HTERT RPE-1 (cell line): ENCODE results near the gene CMTM8.

Source experiments
- in situ Hi-C: fragments of 300-500 bp; cut with MboI; formaldehyde crosslinking; loops from 4 replicates; pipeline ENCODE4 v1.14.3; 2020; ENCODE audit warnings: low sequenced_read_pairs

CMTM8 gene

GRCh38 chr3:32334675-32335074 is 96.2 kb downstream of the CMTM8 start:
- in situ Hi-C loops = no loop called here

DNA sequence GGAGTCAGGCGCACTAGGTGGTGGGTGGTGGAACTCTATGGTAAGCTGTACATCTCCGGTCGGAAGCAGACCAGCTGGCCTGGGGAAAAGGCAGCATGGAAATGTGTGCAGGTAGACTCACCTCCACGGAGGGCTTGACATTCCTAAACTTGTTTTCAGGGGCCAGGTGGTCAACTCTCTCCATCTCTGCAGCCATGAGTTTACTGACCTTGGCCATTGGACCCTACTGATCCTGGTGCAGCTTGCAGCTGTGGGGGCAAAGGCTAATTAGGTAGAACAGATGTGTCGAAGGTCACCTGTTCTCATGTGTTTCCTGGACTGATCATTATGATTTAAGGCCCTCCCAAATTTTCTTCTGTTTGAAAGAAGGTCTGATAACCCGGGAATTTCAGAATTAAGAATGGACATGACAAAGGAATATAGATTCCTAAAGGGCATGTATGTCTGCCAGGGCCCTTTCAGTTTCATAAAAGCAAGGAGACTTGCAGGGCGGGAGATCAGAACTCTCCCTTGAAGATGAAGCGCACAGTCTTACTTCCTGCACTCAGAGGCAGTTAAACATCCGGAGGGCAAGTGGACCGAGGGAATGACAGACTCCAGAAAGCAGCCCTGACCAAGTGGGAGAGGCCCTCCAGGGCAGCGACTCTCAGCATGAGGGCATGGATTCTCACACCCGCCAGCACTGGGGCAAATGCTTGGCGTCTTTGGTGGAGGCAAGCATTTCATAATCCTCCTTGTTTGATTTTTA is 97.1 kb downstream of the CMTM8 start:
- in situ Hi-C loops = no loop called here

- in situ Hi-C loops = no loop called here
These were observed 97.6 kb downstream of the CMTM8 start for GRCh38 chr3:32336113-32336498.

- in situ Hi-C loops = no loop called here
These were observed 99.0 kb downstream of the CMTM8 start for GRCh38 chr3:32337505-32337904.

GRCh38 chr3:32340039-32340438 is 101.6 kb downstream of the CMTM8 start:
- in situ Hi-C loops = no loop called here

DNA sequence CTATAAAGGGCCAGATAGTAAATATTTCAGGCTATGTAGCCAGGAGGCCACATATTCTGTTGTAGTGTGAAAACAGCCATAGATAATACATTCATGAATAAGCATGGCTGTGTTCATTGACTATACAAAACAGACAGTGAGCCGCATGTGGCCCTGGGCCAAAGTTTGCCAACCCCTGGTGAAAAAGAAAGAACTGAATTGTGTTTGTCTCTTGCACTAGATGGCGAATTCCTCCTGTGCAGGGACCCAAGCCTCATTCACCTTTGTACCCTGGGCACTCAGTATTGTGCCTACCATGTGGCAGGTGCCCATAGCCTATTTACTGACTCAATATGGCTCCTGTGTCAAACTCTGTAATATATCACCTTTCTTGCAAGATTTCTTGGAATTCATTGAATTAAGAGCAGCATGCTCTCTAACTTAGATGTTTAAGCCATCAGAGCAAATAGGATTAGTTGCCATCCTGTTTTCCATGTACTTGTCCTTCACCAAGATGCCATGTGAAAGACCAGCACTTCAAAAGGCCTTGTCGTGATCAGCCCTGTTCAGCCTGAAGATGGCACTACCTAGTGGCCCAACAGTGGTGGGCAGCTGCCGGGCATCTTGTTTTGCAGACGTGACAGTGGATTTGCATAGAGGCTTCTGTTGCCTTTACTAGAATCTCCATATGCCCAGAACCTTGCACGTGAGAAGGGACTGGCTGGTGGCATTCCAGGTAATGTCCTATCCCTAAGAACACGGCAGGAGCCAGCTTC is 102.3 kb downstream of the CMTM8 start:
- in situ Hi-C loops = no loop called here

GRCh38 chr3:32347343-32348125 is 109.1 kb downstream of the CMTM8 start:
- in situ Hi-C loops = no loop called here

GRCh38 chr3:32349184-32349583 is 110.7 kb downstream of the CMTM8 start:
- in situ Hi-C loops = no loop called here

- in situ Hi-C loops = no loop called here
These were observed 114.1 kb downstream of the CMTM8 start for GRCh38 chr3:32352563-32352962.

GRCh38 chr3:32353351-32353750 is 114.9 kb downstream of the CMTM8 start:
- in situ Hi-C loops = no loop called here

DNA sequence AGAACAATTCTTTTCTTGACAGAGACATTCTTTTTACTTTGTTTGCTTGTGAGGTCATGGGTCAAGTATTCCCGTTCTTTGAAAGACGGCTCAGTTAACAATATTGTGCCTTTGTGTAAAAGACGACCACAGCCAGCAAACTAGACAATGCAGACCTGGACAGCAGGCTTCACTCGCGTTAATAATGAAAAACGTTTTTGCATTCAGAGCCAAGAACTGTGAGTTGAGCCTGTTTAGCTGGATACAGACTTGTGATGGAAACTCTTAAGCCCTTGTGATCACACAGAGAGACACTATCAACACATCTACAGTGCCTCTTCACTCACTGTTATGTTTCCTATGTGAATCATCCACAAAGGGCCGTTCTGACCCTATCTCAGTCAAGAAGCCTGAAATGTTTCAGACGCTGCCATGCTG is 115.9 kb downstream of the CMTM8 start:
- in situ Hi-C loops = no loop called here

DNA sequence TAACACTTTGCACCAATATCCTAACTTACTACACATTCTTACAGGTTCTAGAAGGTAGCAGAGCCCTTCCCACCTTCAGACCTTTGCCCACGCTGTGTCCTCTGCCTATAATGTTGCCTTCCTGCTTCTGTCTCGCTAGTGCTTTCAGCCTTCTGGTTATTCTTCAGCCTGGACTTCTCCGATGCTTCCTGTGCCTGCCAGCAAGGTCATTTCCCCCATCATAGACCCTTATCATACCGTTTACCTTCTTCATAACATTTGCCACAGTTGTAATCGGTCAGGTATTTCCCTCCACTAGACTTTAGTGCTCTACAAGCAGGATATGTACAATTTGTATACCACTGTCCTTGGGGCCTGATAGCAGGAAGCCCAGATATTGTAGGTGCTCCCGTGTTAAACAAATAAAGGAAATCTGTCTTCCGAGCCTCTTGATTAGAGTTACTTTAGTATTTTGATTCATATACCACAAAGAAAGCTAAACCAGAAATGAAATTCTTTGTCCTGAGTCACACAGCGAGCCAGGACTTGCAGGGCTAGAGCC is 117.3 kb downstream of the CMTM8 start:
- in situ Hi-C loops = no loop called here

DNA sequence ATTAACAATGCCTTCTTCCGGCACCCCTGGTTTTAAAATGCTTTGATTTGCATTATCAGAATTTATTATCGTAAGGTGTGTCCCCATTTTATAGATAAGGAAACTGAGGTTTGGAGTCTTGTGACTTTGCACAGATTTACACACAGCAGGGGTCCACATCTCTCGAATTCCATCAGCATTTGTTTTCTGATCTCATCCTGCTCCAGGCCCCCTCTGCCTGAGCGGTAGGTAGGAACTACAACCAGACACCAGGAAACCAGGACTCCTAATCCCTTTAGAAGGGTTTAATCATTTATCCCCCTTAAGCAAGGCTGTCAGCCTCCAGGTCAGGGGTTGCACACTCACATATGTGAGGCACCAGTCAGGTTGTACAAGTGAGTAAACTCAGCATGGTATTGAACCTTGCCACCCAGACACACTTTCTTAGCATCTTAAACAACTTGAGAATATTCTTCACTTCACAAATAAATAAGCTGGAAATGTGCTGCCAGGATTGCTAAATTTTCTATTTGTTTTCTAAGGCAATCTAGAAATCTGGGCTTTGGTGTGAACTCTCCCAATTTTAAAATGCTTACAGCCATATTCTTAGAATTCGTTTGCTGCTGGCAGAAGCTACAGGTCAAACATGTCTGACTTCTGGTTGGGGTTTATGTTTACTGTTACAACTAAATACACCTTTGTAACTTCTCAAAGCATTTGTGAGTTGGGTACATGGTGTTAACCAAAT is 121.4 kb downstream of the CMTM8 start:
- in situ Hi-C loops = no loop called here

DNA sequence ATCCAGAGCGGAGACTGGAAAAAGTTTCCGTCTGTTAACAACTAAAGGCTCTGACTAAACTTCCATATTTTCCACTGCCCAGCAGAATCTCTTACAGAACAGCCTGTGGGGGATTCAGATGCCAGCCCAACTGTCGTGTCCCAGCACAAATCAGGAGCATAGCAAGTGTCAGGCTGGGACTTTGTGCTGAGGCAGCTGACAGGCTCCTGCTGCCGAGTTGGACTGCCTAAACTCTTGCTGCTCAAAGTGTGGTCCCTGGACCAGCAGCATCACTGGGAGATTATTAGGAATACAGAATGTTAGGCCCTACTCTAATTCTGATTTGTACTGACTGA is 122.0 kb downstream of the CMTM8 start:
- in situ Hi-C loops = no loop called here

DNA sequence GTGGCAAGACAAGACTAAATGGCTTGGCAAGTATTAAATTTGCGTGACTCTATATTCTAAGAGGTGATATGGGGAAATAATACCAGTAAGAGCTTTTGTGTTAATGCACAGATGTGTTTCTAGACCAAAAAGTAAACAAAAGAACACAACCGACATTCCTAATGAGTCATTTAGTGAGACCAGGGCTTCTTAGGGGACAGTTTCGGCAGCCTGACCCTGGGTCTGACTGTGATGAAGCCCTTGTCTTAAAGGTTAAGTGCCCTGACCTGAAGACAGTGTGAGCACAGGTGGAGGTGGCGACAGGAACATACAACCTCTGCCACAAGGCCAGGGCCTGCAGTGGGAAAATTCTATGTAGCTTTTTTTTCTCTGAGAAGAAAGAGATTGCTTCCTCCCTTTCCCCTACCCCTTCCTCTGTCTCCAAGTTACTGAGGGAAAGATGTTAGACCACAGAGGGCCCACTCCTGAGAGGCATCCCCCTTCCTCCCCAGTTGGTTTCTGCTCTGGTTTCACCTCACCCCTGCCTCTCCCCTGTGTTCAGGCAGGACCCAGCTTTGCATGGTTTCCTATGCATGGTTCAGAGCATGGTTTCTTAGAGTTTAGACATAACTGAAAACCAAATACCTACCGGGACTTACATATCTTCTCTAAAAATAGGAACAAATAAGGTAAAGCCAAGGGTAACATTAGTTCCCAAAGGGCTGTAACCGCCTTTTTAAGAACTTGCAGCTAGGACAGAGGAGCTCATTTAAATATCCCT is 128.3 kb downstream of the CMTM8 start:
- in situ Hi-C loops = no loop called here

DNA sequence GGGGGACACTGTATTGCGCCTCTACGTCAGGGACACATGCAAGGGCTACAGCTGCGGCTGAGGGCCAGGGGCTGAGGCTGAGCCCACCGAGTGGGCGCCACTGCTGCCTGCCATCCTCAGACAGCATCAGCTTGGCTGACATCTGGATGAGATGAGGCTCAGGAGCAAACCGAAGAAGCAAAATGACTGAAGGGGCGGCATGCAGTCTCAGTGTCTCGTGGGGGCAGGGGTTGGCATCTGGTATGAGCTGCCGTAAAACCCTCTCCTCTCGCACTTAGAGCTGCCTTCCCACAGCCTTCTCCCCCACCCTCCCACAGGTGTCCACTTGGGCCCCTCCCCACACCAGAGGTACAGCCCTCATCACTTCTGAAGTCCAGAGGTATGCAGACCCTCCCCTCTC is 129.0 kb downstream of the CMTM8 start:
- in situ Hi-C loops = no loop called here

DNA sequence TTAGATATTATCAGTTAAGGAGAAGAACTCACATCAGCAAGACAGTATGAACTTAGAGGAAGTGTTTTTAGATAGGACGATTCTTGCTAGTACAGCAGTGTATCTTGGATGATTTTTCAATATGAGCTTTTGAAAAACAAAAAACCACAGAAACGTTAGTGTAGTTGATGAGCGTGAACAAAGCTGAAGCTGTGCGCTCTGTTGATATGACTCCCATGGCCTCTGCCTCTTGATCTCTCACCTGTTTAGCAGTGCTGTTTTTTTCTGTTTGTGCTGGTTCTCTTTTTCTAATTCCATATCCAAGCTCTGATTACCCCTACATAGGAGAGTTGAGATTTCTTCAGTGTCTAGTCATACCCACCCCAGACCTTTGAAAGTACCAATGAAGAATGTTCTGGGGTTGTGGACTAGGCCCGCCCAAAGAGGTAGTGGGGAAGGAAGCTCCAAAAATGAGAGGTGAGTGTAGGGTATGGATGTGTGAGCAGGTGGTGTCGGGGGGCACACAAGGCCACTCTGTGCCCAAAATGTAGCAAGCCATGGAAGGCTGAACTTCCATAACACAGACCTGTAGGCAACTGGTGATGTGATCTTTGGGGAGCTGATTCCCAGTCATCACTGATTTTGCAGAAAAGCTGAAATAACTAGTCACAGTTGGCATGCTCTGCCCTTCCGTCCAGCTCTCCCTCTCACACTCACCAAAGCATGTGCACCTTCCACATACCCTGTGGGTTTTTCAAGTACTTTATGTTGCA is 133.2 kb downstream of the CMTM8 start:
- in situ Hi-C loops = no loop called here

DNA sequence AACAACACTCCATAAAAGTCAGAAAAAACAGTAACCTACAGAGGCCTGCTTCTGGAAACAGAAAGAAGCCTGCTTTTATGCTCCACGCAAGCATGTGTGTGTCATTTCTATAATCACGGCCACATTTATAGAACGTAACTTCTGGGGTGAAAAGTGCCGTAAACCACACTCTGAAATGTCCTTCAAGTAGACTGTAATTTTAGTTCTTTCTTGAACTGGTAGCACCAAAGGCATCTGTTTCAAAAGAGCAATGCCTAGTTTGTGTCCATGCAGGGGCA is 133.7 kb downstream of the CMTM8 start:
- in situ Hi-C loops = no loop called here

- in situ Hi-C loops = no loop called here
These were observed 134.8 kb downstream of the CMTM8 start for GRCh38 chr3:32373276-32373675.

- in situ Hi-C loops = no loop called here
These were observed 135.4 kb downstream of the CMTM8 start for GRCh38 chr3:32373844-32374243.
